IPS-20b (cell line): ENCODE data around the gene ZNF471.

Experiments used
- H3K27ac ChIP-seq: one replicate; pipeline ENCODE4 v1.5.1; 2013; ENCODE audit warnings: low read length
- H3K27me3 ChIP-seq: 2 replicates; pipeline ENCODE4 v1.6.1; 2013; ENCODE audit warnings: mild to moderate bottlenecking, low read length, inconsistent platforms; ENCODE audit not compliant: insufficient read depth
- H3K36me3 ChIP-seq: 2 replicates; pipeline ENCODE4 v1.6.1; 2013; ENCODE audit warnings: low read depth, mild to moderate bottlenecking, inconsistent platforms, low read length, moderate library complexity; ENCODE audit not compliant: insufficient read depth
- H3K4me1 ChIP-seq: 2 replicates; pipeline ENCODE4 v1.6.1; 2013; ENCODE audit warnings: mild to moderate bottlenecking, control low read depth, inconsistent platforms, low read length, moderate library complexity; ENCODE audit not compliant: insufficient read depth
- H3K4me3 ChIP-seq: 2 replicates; pipeline ENCODE4 v1.5.1; 2013; ENCODE audit warnings: mild to moderate bottlenecking, low read length, inconsistent platforms
- H3K9ac ChIP-seq: 2 replicates; pipeline ENCODE4 v1.6.1; 2013; ENCODE audit warnings: low read depth, mild to moderate bottlenecking, inconsistent platforms, low read length, moderate library complexity
- H3K9me3 ChIP-seq: 2 replicates; pipeline ENCODE4 v1.6.1; 2013; ENCODE audit warnings: mild to moderate bottlenecking, low read depth, low read length, inconsistent platforms; ENCODE audit not compliant: insufficient read depth

The ZNF471 gene

GRCh38 chr19:56538254-56538760 lies 30.7 kb downstream of the ZNF471 start:
- H3K9ac ChIP-seq = no peak overlapping the region
- H3K4me3 ChIP-seq = peak overlapping the region; percentile 64
- no peaks in the 10 kb centered on the region for H3K27me3 ChIP-seq
- H3K27ac ChIP-seq = no peak overlapping the region
- H3K9me3 ChIP-seq = peaks cover 83% of the 10 kb centered on the region
- H3K4me1 ChIP-seq = no peaks in the 10 kb centered on the region
- no peaks in the 10 kb centered on the region for H3K36me3 ChIP-seq

GRCh38 chr19:56538761-56539263 lies 31.2 kb downstream of the ZNF471 start, which contains the start of gene ZFP28:
ZFP28 (plus strand) TSS chr19:56538948; CDS start chr19:56539019, 71 bp downstream.
- Histone ChIP-seq H3K9ac (no peak within 1 kb of the TSS), H3K27ac (no peak within 1 kb of the TSS), H3K27me3 (no peaks in the 10 kb centered on the region), H3K4me1 (no peaks in the 10 kb centered on the region), H3K4me3 (peak within 1 kb of the TSS; percentile 67), H3K36me3 (no peaks in the 10 kb centered on the region), H3K9me3 (peaks cover 84% of the 10 kb centered on the region)

- no peak overlapping the region for H3K27ac ChIP-seq
- no peaks in the 10 kb centered on the region; the same call in none of the 2 replicates for H3K36me3 ChIP-seq
- peaks cover 92% of the 10 kb centered on the region for H3K9me3 ChIP-seq
- no peak overlapping the region for H3K4me3 ChIP-seq
- H3K4me1 ChIP-seq = no peaks in the 10 kb centered on the region
- H3K9ac ChIP-seq = no peak overlapping the region
- H3K27me3 ChIP-seq = no peaks in the 10 kb centered on the region
Measured at GRCh38 chr19:56543776-56544175, 36.1 kb downstream of the ZNF471 start.

GRCh38 chr19:56547535-56547934 lies 39.9 kb downstream of the ZNF471 start:
- Histone ChIP-seq H3K9ac (no peak overlapping the region), H3K36me3 (peaks cover 18% of the 10 kb centered on the region), H3K4me1 (no peaks in the 10 kb centered on the region), H3K27me3 (no peaks in the 10 kb centered on the region), H3K27ac (no peak overlapping the region), H3K4me3 (no peak overlapping the region), H3K9me3 (peaks cover 92% of the 10 kb centered on the region)

- Histone ChIP-seq H3K4me1 (no peaks in the 10 kb centered on the region), H3K36me3 (peaks cover 19% of the 10 kb centered on the region), H3K4me3 (no peak overlapping the region; the same call in 1 of the 2 replicates), H3K27ac (no peak overlapping the region), H3K27me3 (no peaks in the 10 kb centered on the region), H3K9me3 (peaks cover 96% of the 10 kb centered on the region), H3K9ac (no peak overlapping the region)
Measured at GRCh38 chr19:56554272-56554869, 46.7 kb downstream of the ZNF471 start.

GRCh38 chr19:56562766-56563165 lies 55.1 kb downstream of the ZNF471 start:
- no peaks in the 10 kb centered on the region for H3K4me1 ChIP-seq
- peaks cover 72% of the 10 kb centered on the region for H3K9me3 ChIP-seq

GRCh38 chr19:56566904-56567273 lies 59.2 kb downstream of the ZNF471 start:
- peaks cover 72% of the 10 kb centered on the region for H3K9me3 ChIP-seq
- peaks cover 29% of the 10 kb centered on the region for H3K36me3 ChIP-seq
- no peak overlapping the region for H3K27ac ChIP-seq
- H3K27me3 ChIP-seq = no peaks in the 10 kb centered on the region
- H3K4me3 ChIP-seq = peak overlapping the region; percentile 97
- peak overlapping the region; percentile 79; the same call in 1 of the 2 replicates for H3K9ac ChIP-seq
- no peaks in the 10 kb centered on the region for H3K4me1 ChIP-seq

More at GRCh38 chr19:56562766-56563165, 55.1 kb downstream of the ZNF471 start:
- Histone ChIP-seq H3K36me3 (no peaks in the 10 kb centered on the region), H3K27me3 (no peaks in the 10 kb centered on the region), H3K27ac (no peak overlapping the region), H3K9ac (no peak overlapping the region), H3K4me3 (no peak overlapping the region)

GRCh38 chr19:56567274-56568120 lies 59.8 kb downstream of the ZNF471 start, which contains the start of gene ZNF470:
ZNF470 (plus strand) TSS chr19:56567468; CDS start chr19:56570312, 2,844 bp downstream.
- peaks cover 32% of the 10 kb centered on the region for H3K36me3 ChIP-seq
- H3K4me3 ChIP-seq = peak within 1 kb of the TSS; percentile 97
- no peaks in the 10 kb centered on the region for H3K27me3 ChIP-seq
- H3K27ac ChIP-seq = no peak within 1 kb of the TSS
- H3K9ac ChIP-seq = peak within 1 kb of the TSS; percentile 79; the same call in 1 of the 2 replicates
- no peaks in the 10 kb centered on the region for H3K4me1 ChIP-seq
- H3K9me3 ChIP-seq = peaks cover 70% of the 10 kb centered on the region

GRCh38 chr19:56572589-56572988 lies 64.9 kb downstream of the ZNF471 start:
- Histone ChIP-seq H3K27me3 (no peaks in the 10 kb centered on the region), H3K4me3 (no peak overlapping the region), H3K27ac (no peak overlapping the region), H3K36me3 (peaks cover 82% of the 10 kb centered on the region), H3K9me3 (peaks cover 92% of the 10 kb centered on the region), H3K9ac (no peak overlapping the region), H3K4me1 (no peaks in the 10 kb centered on the region)

- Histone ChIP-seq H3K9ac (no peak overlapping the region), H3K27me3 (no peaks in the 10 kb centered on the region), H3K27ac (no peak overlapping the region), H3K9me3 (peaks cover 97% of the 10 kb centered on the region), H3K4me1 (no peaks in the 10 kb centered on the region), H3K4me3 (no peak overlapping the region), H3K36me3 (peaks cover 87% of the 10 kb centered on the region)
Measured at GRCh38 chr19:56573914-56574313, 66.3 kb downstream of the ZNF471 start.

GRCh38 chr19:56577719-56578602 lies 70.3 kb downstream of the ZNF471 start:
- Histone ChIP-seq H3K4me1 (no peaks in the 10 kb centered on the region), H3K9me3 (peaks cover 98% of the 10 kb centered on the region), H3K4me3 (peak overlapping the region; percentile 17; the same call in 1 of the 2 replicates), H3K9ac (no peak overlapping the region), H3K27me3 (no peaks in the 10 kb centered on the region), H3K36me3 (peaks cover 54% of the 10 kb centered on the region), H3K27ac (no peak overlapping the region)
